Breast epithelium (tissue), 4 donors: ENCODE measurements around the gene UTP11. TPM values are rescaled to one million over a fixed set of nuclear protein-coding genes. Genes with fewer than 3 reads are reported as not detected.

Experiments used
- DNase-seq, 2 donors: peaks; one replicate each; pipeline ENCODE4 v3.0.0-alpha.2; 2019; ENCODE audit warnings: low spot score in 2 of 2
- H3K27ac ChIP-seq, 2 donors: fragments of 200-600 bp; sonication (generic) in 1 of 2; one replicate each; pipeline ENCODE4 v1.5.1; 2016 to 2019; ENCODE audit warnings: mild to moderate bottlenecking in 1 of 2
- H3K27me3 ChIP-seq, 2 donors: fragments of 200-600 bp; sonication (generic) in 1 of 2; one replicate each; pipeline versions ENCODE4 v1.5.1 to v1.6.0; 2017 to 2019; ENCODE audit warnings: control low read depth in 1 of 2, mild to moderate bottlenecking in 1 of 2
- H3K36me3 ChIP-seq: fragments of 200-600 bp; one replicate; pipeline ENCODE4 v1.5.1; 2019
- H3K4me1 ChIP-seq, 2 donors: fragments of 200-600 bp; sonication (generic); one replicate each; pipeline ENCODE4 v1.5.1; 2016 to 2019; ENCODE audit warnings: control low read depth in 1 of 2
- H3K4me3 ChIP-seq, 3 donors: fragments of 200-600 bp; sonication (generic); 1 replicate in 2 of 3; 2 replicates in 1 of 3; pipeline ENCODE4 v1.5.1; 2016 to 2019; ENCODE audit warnings: mild to moderate bottlenecking in 3 of 3, moderate library complexity in 2 of 3
- H3K9me3 ChIP-seq, 2 donors: fragments of 200-600 bp; sonication (generic) in 1 of 2; one replicate each; pipeline ENCODE4 v1.5.1; 2016 to 2019; ENCODE audit warnings: control low read depth in 1 of 2
- POLR2A ChIP-seq: fragments of 450-650 bp; IDR thresholded peaks from one replicate; pipeline ENCODE4 v1.6.1; 2016; ENCODE audit warnings: antibody characterized with exemption, mild to moderate bottlenecking, moderate library complexity
- POLR2AphosphoS5 ChIP-seq, 3 donors: sonication (generic); formaldehyde crosslinking; IDR thresholded peaks; one replicate each; pipeline ENCODE4 v1.6.1; 2017; ENCODE audit warnings: antibody characterized with exemption in 3 of 3
- intact Hi-C: fragments of 100-400 bp; cut with DNase I; formaldehyde crosslinking; loops from one replicate; pipeline ENCODE4 v1.15.1; 2023; ENCODE audit warnings: low total_unique reads
- total RNA-seq, 3 donors: library from RNA; depleted of rRNA; stranded (reverse); fragments of >200 nt; gene quantifications; one replicate each; pipeline ENCODE4 v1.1.0, GENCODE V29; 2016
- TF ChIP-seq, protein P1 (sequence below), 3 donors: fragments of 450-650 bp; IDR thresholded peaks; one replicate each; pipeline ENCODE4 v1.5.1; 2016 to 2017; ENCODE audit warnings: antibody characterized with exemption in 3 of 3, mild to moderate bottlenecking in 3 of 3, moderate library complexity in 3 of 3

UTP11 gene
- total RNA-seq, 3 donors from 2014 or later: 22.6 to 29.2 (median 25.6) TPM

- no peak for DNase-seq
- Histone ChIP-seq H3K4me1 (peaks cover 3 to 9% of the 10 kb centered on the region in 2 donors), H3K27me3 (no peaks in the 10 kb centered on the region), H3K36me3 (no peaks in the 10 kb centered on the region), H3K9me3 (no peaks in the 10 kb centered on the region), H3K27ac (peak overlapping the region in 1 of 2 donors; percentile 59), H3K4me3 (no peak overlapping the region)
- intact Hi-C loops: no loop called here
- TF ChIP-seq POLR2AphosphoS5 (IDR thresholded peaks at IDR 0.05) (no peak), POLR2A (no peak)
- TF ChIP-seq, protein P1, sequence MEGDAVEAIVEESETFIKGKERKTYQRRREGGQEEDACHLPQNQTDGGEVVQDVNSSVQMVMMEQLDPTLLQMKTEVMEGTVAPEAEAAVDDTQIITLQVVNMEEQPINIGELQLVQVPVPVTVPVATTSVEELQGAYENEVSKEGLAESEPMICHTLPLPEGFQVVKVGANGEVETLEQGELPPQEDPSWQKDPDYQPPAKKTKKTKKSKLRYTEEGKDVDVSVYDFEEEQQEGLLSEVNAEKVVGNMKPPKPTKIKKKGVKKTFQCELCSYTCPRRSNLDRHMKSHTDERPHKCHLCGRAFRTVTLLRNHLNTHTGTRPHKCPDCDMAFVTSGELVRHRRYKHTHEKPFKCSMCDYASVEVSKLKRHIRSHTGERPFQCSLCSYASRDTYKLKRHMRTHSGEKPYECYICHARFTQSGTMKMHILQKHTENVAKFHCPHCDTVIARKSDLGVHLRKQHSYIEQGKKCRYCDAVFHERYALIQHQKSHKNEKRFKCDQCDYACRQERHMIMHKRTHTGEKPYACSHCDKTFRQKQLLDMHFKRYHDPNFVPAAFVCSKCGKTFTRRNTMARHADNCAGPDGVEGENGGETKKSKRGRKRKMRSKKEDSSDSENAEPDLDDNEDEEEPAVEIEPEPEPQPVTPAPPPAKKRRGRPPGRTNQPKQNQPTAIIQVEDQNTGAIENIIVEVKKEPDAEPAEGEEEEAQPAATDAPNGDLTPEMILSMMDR (IDR thresholded peaks at IDR 0.05): no peak
Measured at GRCh38 chr1:38009841-38010180, 2.7 kb upstream of the UTP11 start.

DNA sequence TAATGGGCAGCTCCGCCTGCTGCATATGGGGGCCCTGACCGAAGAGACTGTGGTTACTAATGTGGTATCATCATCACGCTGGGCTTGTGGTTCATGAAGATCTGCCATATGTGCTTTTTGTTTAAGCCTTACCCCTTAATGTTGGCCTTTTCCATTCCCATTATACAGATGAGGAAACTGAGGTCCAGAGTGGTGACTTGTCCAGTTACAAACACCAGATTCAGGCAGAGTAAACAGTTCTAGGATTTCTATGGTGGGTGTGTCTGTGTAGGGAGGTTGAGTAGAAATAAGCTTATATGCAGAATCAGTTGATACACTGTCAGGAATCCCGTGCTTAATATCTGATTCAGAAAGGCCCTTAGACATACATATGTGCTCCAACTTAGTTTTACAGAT, 691 bp downstream of the UTP11 start:
- no peaks in the 10 kb centered on the region for H3K36me3 ChIP-seq
- H3K4me1 ChIP-seq: peaks cover 3 to 9% of the 10 kb centered on the region in 2 donors
- peak overlapping the region; percentile 80 to 93 (median 82) for H3K4me3 ChIP-seq
- no peak for DNase-seq
- intact Hi-C loops: no loop called here
- H3K27me3 ChIP-seq: no peaks in the 10 kb centered on the region
- H3K27ac ChIP-seq: peak overlapping the region; percentile 94 to 97
- TF ChIP-seq, protein P1 (IDR thresholded peaks at IDR 0.05): no peak
- TF ChIP-seq POLR2AphosphoS5 (IDR thresholded peaks at IDR 0.05) (no peak), POLR2A (no peak)
- no peaks in the 10 kb centered on the region for H3K9me3 ChIP-seq

DNA sequence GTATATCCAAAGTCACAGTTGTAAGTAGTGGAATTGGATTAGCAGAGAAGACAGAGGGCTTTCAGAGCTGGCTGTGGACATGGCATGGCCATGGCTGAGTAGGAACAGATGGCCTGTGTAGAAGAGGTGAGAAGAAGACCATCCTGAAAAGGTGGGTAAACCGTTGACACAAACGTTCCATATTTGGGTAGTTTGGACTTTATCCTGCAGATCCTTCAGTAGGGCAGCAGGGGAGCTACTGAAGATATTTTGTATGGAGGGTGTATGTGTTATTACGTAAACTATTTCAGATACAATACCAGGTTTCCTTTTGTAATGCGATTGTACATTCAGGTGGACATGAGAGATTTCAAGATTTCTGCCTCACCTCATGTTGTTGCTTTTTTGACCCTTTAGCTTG, 1.6 kb downstream of the UTP11 start:
- H3K4me3 ChIP-seq: no peak overlapping the region

DNA sequence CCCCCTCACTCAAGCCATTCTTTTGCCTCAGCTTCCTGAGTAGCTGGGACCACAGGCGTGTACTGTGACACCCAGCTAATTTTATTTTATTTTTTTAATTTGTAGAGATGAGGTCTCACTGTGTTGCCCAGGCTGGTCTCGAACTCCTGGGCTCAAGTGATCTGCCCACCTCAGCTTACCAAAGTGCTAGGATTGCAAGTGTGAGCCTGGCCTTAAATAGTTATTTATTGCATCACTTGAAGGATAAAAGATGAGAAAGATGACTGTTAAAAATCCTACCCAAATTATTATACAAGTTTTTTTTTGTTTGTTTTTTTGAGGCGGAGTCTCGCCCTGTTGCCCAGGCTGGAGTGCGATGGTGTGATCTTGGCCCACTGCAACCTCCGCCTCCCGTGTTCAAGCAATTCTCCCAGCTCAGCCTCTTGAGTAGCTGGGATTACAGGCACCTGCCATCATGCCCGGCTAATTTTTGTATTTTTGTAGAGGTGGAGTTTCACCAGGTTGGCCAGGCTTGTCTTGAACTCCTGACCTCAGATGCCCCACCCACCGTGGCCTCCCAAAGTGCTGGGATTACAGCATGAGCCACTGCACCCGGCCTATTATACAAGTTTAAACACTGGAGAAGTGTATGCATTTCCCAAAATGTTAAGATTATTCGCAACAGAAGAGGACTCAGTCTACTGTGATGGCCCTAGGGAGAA, 2.3 kb downstream of the UTP11 start:
- H3K36me3 ChIP-seq: no peaks in the 10 kb centered on the region
- H3K27ac ChIP-seq: peak overlapping the region in 1 of 2 donors; percentile 71
- H3K4me1 ChIP-seq: peaks cover 3 to 9% of the 10 kb centered on the region in 2 donors
- intact Hi-C loops: no loop called here
- H3K27me3 ChIP-seq: no peaks in the 10 kb centered on the region
- DNase-seq: no peak
- TF ChIP-seq POLR2A: no peak
- TF ChIP-seq, protein P1 (IDR thresholded peaks at IDR 0.05): no peak
- no peak for TF ChIP-seq POLR2AphosphoS5 (IDR thresholded peaks at IDR 0.05)
- H3K9me3 ChIP-seq: no peaks in the 10 kb centered on the region
- H3K4me3 ChIP-seq: no peak overlapping the region

More for the DNA sequence above, 1.6 kb downstream of the UTP11 start:
- Histone ChIP-seq H3K27me3 (no peaks in the 10 kb centered on the region), H3K4me1 (peaks cover 3 to 9% of the 10 kb centered on the region in 2 donors), H3K36me3 (no peaks in the 10 kb centered on the region), H3K9me3 (no peaks in the 10 kb centered on the region), H3K27ac (no peak overlapping the region)
- DNase-seq: no peak
- intact Hi-C loops: no loop called here
- no peak for TF ChIP-seq POLR2AphosphoS5 (IDR thresholded peaks at IDR 0.05)
- no peak for TF ChIP-seq POLR2A
- TF ChIP-seq, protein P1 (IDR thresholded peaks at IDR 0.05): no peak

GRCh38 chr1:38015978-38016725, 3.6 kb downstream of the UTP11 start:
- peaks cover 3 to 9% of the 10 kb centered on the region in 2 donors for H3K4me1 ChIP-seq
- H3K36me3 ChIP-seq: no peaks in the 10 kb centered on the region
- no peaks in the 10 kb centered on the region for H3K27me3 ChIP-seq
- H3K4me3 ChIP-seq: no peak overlapping the region
- no peak for DNase-seq
- intact Hi-C loops: no loop called here
- TF ChIP-seq POLR2AphosphoS5 (IDR thresholded peaks at IDR 0.05): no peak
- no peak for TF ChIP-seq POLR2A
- TF ChIP-seq, protein P1 (IDR thresholded peaks at IDR 0.05): no peak
- no peaks in the 10 kb centered on the region for H3K9me3 ChIP-seq
- H3K27ac ChIP-seq: peak overlapping the region; percentile 44 to 71
